Measurements from ENCODE around the gene MRTO4.
A peak's percentile ranks its signal among the peaks of the same experiment; 100 is the strongest.
"Not testable (repeated sequence)": the region's sequence is repeated elsewhere in the genome, so short reads cannot be mapped to it uniquely, and the experiment has no call there.

Gene MRTO4

DNA sequence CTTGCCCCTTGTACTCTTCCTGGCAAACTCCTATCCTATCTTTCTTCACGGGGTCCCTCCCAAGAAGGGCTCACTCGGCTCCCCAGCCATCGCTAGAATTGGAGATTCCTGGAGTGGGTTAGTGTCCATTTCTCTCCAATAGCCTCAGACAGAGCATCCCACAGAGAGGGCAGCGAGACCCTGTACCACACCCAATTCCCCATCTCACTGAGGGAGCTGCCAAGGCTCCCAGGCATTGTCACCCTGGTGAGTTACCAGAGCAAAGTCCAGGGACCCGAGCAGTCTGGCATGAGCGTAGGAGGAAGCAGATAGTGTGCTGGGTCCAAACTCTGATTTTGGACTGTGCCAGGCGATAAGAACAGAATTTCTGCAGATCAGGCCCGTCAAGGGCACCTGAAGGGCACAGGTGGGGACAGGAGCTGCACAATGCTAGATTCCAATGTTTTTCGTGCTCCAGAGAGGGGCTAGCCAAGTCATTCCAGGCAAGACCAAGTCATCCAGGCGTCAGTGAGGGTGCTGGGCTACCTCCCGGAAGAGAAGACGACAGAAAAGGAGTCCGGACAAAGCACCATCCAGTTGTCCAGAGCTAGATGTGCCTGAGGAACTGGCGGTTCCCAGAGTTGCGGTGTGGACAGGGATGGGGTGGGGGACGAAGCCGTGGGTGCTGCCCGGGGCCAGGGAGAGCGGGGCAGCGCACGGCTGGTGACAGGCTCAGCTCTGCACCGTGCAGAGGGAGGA, 21.7 kb downstream of the MRTO4 start:
- DNase-seq (ENCODE audit: low read depth), result no peak

DNA sequence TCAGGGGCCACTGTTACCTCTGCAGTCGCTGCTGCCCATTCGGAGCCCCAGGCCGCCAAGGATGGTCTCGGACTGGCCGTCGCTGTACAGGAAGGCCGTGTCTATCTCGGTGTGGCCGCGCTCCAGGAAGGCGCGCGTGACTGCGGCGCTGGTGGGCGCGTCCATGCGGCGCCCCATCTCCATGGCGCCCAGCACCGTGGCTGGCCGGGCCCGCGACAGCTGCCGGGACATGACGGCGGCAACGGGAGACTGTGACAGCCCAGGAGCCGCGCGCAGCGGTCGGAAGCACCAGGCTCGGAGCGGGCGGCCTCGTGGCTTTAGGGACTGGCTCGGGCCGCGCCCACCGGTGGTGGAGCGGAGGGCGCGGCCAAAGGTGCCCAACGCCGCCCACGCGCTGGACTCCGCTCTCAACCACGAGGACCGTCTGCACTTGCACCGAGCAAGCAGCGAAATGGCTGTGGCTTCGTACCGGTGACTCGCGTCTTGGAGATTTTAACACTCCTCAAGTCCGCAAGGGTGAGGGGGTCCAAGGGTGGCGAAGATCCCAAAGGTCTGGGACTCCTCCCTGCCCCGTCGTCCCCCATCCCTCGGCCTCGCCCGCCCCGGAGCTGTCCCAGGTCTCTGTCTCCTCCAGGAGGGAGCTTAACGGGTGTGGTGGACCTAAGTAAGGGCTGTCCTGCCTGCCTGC, 22.4 kb downstream of the MRTO4 start:
- DNase-seq (ENCODE audit: low read depth), result not testable (repeated sequence)

DNA sequence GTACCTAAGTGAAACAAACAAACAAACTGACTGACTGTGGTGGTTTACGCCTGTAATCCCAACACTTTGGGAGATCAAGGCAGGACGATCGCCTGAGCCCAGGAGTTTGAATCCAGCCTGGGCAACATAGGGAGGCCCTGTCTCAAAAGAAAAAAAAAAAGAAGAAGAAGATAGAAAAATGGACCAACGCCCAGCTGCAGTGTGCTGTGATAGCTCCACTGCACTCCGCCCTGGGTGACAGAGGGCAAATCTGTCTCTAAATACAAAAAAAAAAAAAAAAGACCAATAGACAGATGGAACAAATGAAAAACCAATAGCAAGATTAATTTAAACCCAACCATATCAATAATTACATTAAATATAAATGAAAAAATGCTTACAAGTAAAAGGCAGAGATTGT, 23.0 kb downstream of the MRTO4 start:
- DNase-seq (ENCODE audit: low read depth), result no peak

DNA sequence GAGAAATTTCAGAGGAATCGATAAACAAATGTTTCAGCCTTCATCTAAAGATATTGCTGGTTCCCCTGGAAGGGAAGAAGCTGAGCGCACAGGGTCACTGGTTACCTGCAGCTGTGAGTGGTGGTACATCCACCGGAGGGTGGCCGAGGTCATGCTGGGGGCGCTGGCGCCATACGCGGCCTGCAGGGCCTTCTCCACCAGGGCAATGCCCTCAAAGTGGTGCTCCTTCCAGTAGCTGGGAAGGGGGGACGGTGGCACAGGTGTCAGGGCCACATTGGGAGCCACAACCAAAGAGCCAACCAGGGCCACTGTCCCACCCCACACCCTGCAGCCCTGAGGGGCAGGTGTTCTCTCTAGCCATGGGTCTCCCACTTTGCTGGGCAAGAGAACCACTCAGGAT, 32.3 kb downstream of the MRTO4 start:
- DNase-seq (ENCODE audit: low read depth), result no peak

DNA sequence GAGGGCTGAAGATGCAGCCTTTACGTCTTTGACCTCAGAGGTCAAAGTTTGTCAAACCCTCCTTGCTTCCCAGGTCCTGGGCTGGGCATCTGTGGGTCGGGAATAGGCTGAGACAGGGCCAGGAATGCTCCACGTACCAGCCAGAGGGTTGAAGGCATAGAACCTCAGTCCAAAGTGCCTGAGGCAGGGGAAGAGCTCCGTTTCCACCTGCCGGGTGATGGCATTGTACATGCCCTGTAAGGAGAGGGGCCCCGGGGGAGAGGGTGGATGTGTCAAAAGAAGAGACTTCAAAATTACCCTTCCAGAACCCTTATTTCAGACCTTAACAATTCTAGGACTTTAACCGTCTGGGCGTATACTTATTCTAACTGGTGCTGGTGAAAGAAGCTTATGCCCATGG, 33.3 kb downstream of the MRTO4 start:
- DNase-seq (ENCODE audit: low read depth), result no peak

DNA sequence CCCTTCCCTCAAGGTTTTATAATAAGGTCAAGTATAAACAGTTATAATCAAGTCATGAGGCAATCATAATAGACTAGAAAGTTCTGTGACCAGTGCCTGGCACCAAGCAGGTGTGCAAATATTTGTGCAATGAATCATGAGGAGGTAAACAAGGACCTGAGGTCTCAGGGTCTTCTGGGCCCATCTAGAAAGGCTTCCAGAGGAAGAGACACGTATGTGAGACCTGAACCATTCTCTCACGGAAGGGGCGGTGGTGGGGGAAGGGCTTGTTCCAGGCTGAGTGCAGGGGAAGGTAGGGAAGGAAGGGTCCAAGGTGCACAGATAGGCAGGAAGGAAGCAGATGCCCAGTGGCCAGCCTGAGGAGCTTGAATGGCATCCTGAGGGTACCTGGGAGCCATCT, 33.8 kb downstream of the MRTO4 start:
- DNase-seq (ENCODE audit: low read depth), result not testable (repeated sequence)

DNA sequence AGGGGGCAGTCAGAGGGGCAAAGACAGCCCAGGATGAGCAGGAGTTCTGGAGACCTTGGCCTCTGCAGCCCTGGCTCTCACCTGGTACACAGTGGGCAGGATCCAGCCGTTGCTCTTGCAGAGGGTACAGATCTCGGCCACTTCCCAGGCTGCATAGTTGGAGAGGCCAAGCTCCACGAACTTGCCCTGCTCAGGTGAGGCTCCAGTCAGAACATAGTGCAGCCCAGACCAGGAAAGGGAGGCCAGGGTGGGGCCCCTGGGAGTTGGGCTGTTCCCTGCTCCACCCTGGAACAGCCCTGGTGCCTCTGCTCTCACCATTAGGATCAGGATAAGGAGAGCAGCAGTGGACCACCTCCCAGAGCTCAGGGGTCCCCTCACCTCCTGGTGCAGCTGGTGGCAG, 34.2 kb downstream of the MRTO4 start:
- not testable (repeated sequence) for DNase-seq (ENCODE audit: low read depth)

DNA sequence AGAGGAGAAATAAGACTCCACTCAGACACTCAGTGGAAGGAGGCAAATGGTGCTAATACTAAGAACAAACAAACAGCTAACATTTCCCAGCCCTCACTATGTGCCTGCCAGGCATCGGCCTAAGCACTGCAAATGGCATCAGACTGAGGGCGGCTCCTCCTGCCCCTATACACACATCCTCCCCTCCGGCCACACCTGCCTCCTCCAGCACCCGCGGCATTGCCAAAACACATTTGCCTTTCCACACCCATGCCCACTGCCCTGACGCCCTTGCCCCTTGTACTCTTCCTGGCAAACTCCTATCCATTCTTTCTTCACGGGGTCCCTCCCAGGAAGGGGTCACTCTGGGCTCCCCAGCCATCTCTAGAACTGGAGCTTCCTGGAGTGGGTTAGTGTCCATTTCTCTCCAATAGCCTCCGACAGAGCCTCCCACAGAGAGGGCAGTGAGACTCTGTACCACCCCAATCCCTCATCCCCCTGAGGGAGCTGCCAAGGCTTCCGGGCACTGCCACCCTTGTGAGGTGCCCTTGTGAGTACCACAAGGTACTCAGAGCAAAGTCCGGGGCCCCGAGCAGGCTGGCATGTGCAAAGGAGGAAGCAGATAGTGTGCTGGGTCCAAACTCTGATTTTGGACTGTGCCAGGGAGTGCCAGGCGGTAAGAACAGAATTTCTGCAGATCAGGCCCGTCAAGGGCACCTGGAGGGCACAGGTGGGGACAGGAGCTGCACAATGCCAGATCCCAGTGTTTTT, 36.0 kb downstream of the MRTO4 start:
- DNase-seq (ENCODE audit: low read depth), result no peak

DNA sequence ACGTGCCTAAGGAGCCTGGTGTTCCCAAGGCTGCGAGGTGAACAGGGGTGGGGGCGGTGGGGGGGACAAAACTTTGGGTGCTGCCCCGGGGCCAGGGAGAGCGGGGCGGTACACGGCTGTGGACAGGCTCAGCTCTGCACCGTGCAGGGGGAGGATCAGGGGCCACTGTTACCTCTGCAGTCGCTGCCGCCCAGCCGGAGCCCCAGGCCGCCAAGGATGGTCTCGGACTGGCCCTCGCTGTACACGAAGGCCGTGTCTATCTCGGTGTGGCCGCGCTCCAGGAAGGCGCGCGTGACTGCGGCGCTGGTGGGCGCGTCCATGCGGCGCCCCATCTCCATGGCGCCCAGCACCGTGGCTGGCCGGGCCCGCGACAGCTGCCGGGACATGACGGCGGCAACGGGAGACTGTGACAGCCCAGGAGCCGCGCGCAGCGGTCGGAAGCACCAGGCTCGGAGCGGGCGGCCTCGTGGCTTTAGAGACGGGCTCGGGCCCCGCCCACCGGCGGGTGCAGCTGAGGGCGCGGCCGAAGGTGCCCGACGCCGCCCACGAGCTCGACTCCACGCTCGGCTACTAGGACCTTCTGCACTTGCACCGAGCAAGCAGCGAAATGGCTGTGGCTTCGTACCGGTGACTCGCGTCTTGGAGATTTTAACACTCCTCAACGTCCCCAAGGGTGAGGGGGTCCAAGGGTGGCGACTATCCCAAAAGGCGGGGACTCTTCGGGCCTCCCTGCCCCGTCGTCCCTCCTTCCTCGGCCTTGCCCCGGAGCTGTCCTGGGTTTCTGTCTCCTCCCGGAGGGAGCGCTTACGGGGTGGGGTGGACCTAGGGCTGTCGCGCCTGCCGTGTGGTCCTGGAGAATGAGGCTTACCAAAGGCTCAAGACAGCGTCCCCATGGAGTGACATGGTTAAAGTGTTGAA, 37.0 kb downstream of the MRTO4 start, which contains the start of gene AKR7A3:
Gene AKR7A3, minus strand, starts transcription at position 447 of the 918 bp plus-strand sequence. Its CDS starts 61 bp downstream, at position 386.
- DNase-seq (ENCODE audit: low read depth), result peak; percentile 24

DNA sequence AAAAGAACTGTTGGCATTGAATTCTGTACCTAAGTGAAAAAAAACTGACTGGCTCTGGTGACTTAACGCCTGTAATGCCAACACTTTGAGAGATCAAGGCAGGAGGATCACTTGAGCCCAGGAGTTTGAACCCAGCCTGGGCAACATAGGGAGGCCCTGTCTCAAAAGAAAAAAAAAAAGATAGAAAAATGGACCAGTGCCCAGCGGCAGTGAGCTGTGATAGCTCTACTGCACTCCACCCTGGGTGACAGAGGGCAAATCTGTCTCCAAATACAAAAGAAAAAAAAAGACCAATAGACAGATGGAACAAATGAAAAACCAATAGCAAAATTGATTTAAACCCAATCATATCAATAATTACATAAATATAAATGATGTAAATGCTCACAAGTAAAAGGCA, 37.6 kb downstream of the MRTO4 start:
- DNase-seq (ENCODE audit: low read depth), result no peak

DNA sequence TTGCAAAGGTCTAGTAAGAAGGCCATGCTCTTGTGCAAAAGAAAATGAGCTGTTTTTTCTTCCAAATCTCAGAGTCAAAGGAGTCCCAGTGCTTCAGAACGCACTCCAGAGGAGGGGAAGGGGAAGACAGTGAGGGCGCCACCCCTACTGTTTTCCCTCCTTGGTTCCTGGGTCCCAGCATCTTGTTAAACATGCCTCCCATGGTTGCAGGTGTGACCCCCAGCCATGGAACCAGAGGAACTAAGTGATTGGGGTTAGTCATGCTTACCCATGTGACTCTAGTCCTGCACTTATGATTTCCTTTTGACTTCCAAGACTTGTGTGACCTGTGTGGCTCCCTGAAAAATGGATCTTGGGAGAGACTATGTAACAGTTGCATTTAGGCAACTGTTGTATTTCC, 43.0 kb downstream of the MRTO4 start:
- DNase-seq (ENCODE audit: low read depth), result no peak

DNA sequence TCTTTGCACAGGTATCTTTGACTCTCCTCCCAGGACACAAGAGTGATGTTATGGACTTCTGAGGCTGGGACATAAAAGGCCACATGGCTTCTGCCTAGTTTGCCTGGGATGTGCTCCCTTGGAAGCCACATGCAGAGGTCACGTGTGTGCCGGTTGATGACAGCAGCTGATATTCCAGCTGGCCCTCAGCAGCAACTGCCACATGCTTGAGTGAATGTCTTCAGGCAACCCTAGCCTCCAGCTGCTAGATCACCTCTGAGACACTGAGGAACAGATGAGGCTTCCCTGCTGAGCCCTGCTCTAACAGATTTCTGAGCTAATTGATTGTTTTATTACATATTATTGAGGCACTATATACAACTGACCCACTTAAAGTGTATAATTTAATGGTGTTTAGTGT, 48.6 kb downstream of the MRTO4 start:
- DNase-seq (ENCODE audit: low read depth), result no peak

DNA sequence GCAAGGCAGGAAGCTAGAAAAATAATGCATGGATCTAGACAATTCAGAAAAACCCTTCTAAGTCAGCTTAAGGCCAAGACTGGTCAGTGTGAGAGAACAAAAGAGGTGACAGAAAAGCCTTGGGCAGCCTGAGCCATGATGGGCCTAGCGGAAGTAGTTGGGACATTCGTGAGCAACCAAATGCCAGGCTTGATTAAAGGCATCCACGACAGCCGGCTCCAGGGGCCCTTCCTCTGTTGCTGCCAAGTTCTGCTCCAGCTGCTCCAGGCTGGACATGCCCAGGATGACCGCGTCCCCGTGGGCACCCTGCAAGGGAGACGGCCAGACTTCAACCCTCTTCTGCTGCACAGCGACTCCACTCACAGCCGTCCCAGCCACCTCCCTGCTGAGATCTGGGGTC, 52.5 kb downstream of the MRTO4 start:
- DNase-seq (ENCODE audit: low read depth), result not testable (repeated sequence)

DNA sequence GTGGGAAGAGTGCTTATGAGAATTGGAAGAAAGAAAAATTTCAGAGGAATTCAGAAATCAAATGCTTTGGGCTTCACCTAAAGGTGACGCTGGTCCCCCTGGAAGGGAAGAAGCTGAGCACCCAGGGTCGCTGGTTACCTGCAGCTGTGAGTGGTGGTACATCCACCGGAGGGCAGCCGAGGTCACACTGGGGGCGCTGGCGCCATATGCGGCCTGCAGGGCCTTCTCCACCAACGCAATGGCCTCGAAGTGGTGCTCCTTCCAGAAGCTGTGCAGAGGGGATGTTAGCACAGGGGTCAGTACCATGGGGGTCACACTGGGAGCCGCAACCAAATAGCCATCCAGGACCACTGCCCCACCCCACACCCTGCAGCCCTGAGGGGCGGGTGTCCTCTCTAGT, 54.3 kb downstream of the MRTO4 start:
- DNase-seq (ENCODE audit: low read depth), result no peak

DNA sequence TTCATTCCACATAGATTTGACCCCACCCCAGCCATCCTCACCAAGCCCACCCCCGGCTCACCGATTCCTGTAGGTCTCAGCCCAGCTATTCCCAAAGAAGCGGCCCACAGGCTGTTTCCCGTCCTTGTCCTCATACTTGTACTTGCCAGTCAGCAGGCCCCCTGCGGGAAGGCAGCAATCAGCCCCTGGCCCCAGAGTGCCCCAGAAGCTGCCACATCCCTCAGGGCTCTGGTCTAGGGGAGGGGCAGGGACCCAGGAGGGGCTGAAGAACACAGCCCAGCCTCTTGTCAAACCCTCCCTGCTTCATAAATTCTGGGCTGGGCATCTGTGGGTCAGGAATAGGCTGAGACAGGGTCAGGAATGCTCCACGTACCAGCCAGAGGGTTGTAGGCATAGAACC, 55.3 kb downstream of the MRTO4 start:
- no peak for DNase-seq (ENCODE audit: low read depth)

DNA sequence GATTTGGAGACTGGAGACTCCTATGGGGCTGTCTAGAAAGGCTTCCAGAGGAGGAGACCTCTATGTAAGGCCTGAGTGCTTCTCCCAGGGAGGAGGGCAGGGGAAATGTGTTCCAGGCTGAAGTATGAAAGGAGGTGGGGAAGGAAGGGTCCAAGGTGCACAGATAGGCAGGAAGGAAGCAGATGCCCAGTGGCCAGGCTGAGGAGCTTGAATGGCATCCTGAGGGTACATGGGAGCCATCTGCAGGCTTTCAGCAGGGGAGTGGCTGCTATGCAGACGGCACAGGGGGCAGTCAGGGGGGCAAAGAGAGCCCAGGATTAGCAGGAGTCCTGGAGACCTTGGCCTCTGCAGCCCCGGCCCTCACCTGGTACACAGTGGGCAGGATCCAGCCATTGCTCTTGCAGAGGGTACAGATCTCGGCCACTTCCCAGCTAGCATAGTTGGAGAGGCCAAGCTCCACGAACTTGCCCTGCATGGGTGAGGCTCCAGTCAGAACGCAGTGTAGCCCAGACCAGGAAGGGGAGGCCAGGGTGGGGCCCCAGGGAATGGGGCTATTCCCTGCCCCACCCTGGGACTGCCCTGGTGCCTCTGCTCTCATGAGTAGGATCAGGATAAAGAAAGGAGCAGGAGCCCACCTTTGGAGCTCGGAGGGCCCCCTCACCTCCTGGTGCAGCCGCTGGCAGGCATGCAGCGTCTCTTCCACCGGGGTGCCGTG, 56.3 kb downstream of the MRTO4 start:
- no peak for DNase-seq (ENCODE audit: low read depth)

DNA sequence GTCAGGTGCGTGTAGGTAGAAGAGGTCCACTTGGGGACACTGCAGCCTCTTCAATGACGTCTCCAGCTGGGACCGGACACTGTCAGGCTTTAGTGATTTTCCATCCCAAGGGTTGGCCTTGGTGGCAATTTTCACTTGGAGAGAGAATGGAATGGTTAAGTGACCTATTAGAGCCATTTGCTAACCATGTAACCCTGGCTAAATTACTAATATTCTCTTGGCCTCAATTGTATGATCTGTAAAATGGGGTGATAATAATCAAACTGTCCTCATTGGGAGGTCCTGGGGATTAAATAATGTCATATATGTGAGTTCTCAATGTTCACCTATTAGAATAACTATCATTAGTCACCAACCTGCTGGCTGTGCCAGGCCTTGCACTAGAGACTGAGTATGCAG, 56.9 kb downstream of the MRTO4 start:
- DNase-seq (ENCODE audit: low read depth), result no peak

DNA sequence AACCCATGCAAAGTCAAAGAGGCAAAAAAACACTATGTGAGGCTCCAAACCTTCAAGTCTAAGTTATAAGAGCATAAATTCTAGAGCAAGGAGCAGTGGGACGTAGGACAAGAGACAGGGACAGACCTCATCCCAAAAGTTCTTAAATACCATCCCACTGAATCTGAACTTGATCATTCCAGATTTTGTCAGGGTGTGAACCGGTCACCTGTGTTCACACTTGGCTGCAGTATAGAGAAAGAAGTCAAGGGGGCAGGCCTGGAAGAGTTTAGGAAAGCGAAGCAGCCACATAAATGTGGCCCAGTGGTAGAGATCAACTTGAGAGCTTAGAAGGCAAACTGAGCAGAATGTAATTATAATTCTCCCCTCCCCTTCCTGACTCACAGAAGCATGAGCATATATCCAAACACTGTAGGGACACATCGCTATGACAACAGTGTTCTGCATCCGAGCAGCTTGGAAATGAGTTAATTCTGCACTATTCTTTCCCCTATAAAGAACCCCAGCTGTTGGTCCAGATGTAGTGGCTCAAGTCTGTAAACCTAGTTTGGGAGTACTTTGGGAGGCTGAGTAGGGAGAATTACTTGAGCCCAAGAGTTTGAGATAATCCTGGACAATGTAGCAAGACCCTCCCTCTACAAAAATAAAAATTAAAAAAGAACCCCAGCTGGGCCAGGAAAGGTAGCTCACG, 57.7 kb downstream of the MRTO4 start:
- DNase-seq (ENCODE audit: low read depth), result no peak

All from activated gamma-delta T cell treated with anti-CD3 and anti-CD28 coated beads, Interleukin-2, amount 50 U/mL, for 16 hours (primary cell).